GM19438 (cell line): ENCODE results near the gene CCDC142.

ENCODE experiments used
- ATAC-seq: cut with Tn5 transposase; IDR thresholded peaks from one replicate; pipeline ENCODE4 v1.9.1; 2021; ENCODE audit warnings: low read depth; ENCODE audit not compliant: unreplicated experiment

The CCDC142 gene, protein sequence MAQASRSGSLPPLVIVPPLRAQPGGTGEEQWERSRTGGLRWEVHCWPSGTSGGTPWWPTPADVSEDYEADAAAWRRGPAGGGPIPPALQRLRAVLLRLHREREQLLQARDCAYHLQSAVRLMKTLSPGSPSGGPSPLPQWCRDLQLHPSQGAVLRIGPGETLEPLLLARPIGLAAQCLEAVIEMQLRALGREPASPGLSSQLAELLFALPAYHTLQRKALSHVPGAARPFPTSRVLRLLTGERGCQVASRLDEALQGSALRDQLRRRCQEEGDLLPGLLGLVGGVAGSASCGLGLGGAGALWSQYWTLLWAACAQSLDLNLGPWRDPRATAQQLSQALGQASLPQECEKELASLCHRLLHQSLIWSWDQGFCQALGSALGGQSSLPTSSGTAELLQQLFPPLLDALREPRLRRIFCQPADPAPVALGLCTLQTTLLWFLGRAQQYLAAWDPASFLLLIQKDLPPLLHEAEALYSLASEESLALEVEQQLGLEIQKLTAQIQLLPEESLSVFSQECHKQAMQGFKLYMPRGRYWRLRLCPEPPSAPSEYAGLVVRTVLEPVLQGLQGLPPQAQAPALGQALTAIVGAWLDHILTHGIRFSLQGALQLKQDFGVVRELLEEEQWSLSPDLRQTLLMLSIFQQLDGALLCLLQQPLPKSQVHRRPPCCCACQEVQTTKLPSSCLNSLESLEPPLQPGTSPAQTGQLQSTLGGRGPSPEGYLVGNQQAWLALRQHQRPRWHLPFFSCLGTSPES

DNA sequence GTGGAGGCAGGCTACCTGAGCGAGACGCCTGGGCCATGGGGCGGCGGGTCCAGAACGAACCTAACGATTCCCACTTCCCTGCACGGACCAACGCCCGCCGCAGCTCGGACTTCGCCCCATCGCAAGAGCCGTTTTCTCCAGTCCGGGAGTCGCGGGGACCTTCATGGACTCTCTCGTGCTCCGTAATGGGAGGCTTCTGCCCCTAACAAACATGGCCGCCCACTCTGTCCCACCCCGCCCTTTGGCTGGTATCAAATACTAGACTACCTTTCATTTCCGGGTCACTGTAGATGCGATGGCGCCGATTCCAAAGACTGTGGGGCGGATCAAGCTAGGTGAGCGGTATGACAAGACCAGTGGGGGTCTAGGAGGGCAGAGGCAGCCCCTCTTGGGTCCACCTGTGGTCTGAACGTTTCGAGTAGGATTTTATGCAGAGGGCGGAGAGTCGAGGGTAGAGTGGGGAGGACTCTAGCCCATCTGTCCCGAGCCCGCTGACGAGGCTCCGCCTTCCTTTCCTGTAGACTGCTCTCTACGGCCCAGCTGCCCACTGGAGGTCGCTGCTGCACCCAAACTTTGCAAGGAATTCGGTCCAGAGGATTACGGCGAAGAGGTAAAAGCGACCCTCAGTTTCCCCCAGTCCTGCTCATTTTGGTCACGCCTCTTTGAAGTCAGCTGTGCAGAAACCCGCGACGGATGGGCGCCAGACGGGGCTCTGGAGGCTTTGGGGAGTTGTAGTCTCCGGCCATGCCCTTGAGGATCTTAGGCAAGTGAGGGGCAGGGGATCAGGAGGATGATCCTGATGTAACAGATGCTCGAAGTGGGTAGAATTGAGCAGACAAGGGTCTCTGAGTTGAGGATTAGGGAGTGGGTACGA is at the start of gene CCDC142, which contains the start of gene TTC31:
TSS of gene CCDC142 (minus strand) at position 198 of the 874 bp plus-strand sequence. CDS start at position 37, 161 bp downstream.
TSS of gene TTC31 (plus strand) at position 281 of the 874 bp plus-strand sequence. CDS start at position 296, 15 bp downstream.
- peak; percentile 96 for ATAC-seq

GRCh38 chr2:74532222-74532621 is 49.4 kb upstream of the CCDC142 start:
- no peak for ATAC-seq

GRCh38 chr2:74531666-74532065 is 48.9 kb upstream of the CCDC142 start:
- ATAC-seq = no peak

- ATAC-seq = peak; percentile 28
Observed at GRCh38 chr2:74530239-74531187, 47.7 kb upstream of the CCDC142 start.

DNA sequence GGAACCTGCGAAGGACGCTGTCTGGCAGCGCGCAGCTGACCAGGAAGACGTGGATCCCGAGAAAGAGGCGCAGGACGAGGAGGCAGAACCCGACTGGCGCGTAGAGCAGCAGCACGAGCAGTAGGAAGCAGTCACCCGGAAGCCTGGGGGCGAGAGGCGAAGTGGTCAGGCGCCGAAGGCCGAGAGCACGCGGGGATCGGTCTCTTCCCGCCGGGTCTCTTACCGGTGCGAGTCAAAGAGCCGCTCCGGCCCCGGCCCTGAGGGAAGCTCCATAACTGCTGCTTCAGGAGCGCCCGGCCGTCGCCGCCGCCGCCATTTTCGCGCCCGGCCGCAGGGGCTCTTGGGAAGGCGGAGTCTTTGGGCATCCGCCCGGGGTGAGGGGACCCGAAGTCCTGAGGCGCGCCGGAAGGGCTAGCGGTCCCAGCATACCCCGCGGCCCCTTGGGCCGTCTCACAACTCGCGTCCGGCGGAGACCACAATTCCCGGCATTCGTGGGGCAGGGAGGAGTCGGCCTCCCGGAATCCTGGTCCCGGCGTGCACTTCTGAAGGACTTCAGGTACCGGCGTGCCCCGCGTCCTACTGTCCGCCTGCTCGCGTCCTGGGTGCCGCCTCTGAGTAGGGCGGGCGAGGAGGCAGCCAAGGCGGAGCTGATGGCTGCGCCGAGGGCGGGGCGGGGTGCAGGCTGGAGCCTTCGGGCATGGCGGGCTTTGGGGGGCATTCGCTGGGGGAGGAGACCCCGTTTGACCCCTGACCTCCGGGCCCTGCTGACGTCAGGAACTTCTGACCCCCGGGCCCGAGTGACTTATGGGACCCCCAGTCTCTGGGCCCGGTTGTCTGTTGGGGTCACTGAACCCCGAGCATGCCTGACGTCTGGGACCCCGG is 46.8 kb upstream of the CCDC142 start, which contains the start of the genes AUP1 and HTRA2:
TSS of gene AUP1 (minus strand) at position 350 of the 882 bp plus-strand sequence. CDS start at position 273, 77 bp downstream.
TSS of gene HTRA2 (plus strand) at position 577 of the 882 bp plus-strand sequence. CDS start at position 651, 74 bp downstream.
- ATAC-seq = peak; percentile 82

GRCh38 chr2:74528600-74529356 is 46.0 kb upstream of the CCDC142 start:
- peak; percentile 9 for ATAC-seq

DNA sequence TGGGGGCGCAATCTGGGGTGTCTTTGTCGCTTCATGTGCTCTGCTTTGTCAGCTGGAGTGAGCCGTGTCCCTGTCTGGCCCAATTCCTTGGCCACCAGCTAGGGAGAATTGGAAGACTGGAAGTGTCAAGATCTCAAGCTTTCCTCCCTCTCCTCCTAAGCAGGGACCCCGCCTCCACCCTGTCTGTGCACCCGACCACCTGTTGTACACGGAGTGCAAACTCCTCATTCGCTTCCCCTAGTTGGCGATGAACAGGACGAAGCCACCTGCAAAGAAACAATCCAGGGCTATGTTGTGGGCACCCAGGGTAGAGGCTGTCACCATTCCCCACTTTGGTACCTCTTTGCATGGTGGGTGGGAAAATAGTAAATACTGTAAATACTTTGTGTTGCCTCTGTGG is 44.9 kb upstream of the CCDC142 start:
- no peak for ATAC-seq

DNA sequence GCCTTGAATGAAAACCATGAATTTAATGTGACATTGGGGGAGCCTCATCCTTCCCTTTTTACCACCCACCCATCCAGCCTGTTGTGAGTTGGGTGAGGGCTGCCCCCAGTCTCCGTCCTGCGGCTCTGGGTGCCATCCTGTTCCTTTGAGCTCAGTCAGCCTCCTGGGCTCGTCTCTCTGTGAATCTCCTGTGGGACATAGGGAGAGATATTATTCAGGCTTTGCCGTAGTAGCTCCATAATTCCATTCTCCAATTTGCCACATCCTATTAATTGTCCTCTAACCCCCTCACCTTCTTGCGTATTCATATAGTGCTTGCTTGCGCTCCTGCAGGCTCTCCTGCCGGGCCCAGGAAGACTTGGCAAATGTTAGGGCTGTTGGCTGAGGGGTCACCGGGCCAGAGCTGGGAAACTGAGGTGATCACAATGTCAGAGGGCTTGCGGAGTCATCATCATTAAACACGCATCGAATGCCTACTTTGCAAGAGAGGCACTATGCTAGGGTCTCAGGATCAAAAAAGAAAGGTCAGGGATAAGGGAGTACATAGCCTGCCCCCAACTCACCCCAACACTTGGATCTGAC is 43.9 kb upstream of the CCDC142 start:
- ATAC-seq = no peak

GRCh38 chr2:74525717-74526648 is 43.2 kb upstream of the CCDC142 start, which contains the start of gene DQX1:
DQX1 (minus strand) TSS chr2:74526231; CDS start chr2:74525729, 502 bp downstream.
- no peak for ATAC-seq

DNA sequence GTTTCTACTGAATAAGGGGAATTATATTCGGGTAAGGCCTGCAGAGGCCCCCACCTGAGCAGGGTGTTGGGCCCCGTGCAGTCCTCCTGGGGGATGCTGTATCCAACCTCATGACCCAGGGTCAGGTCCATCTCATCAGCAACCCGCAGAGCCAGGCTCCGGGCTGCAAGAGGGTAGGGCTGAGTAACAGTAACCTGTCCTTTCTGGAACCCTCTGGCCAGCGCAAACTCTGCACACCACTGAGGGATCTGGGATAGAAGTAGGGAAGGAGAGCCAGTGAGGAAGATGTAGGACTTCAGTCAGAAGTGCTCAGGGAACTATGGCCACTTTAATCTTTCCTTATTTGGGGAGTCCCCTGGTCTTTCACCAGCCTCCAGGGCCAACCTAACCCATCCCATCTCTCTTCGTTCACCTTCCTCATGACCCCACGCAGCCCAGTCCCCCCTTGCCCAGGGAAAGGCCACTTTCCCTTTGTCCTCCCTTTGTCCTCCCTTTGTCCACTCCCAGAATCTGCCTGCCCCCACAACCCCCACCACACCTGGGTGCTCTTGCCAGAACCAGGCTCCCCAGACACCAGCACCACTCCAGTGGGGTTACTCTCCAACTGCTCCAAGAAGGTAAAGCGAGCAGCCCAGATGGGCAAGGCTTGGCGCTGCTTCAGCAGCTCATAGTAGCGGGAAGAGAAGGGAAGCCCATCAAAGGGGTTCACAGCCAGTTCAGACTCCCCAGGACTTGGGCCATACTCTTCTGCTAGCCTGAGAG is 42.3 kb upstream of the CCDC142 start:
- ATAC-seq = no peak

DNA sequence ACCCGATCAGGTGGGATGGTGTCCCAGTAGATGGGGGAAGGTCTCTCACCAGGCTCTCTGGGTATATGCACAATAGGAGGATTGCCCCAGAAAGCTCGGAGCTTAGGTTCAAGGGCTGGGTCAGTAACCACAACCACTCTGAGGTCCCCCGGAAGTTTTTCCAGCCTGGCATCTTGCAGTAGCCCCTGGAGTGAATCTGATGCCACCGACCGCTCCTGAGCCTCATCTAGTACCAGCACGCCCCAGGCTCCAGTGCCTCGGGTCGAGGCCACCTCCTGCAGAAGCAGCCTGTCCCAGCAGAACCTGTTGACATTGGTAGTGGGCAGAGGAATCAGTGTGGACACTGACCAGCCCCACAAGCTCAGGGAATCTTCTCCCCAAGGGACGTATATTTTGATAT is 41.2 kb upstream of the CCDC142 start:
- no peak for ATAC-seq

DNA sequence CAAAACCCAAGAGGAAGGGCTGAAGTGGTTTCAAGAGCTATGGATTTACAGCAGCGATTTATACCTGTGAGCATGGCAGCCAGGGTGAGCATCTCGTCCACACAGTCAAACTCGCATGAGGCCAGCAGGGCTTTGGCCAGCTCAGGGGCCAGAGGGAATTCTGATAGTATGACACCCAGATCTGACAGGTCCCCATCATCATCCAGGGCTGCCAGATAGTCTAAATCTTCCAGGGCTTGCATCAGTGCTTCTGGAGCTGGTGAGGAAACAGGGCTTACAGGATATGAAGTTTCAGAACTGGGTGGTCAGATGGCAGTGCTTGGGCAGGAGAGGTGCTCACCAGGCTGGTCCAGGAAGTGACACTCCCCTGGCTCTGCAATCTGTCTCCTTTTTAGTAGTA is 39.7 kb upstream of the CCDC142 start:
- ATAC-seq = no peak

DNA sequence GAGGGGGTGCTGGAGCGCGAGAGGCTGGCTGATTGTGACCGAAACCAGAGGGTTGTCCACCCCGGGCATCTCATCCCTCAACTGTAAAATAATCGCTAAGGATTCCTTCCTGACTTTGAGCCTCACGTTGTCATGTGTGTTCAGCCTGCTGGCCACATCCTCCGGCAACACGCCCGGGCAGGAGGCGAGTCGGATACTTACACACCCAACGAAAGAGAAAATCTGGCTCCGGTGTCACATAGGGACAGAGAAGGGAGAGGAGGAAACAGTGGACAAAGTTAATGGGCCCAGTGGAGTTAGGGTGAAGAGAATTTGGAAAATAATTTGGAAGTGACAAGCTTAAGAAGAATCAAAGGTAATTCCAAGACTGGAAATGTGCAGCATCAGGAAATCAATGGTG is 33.9 kb upstream of the CCDC142 start:
- no peak for ATAC-seq

DNA sequence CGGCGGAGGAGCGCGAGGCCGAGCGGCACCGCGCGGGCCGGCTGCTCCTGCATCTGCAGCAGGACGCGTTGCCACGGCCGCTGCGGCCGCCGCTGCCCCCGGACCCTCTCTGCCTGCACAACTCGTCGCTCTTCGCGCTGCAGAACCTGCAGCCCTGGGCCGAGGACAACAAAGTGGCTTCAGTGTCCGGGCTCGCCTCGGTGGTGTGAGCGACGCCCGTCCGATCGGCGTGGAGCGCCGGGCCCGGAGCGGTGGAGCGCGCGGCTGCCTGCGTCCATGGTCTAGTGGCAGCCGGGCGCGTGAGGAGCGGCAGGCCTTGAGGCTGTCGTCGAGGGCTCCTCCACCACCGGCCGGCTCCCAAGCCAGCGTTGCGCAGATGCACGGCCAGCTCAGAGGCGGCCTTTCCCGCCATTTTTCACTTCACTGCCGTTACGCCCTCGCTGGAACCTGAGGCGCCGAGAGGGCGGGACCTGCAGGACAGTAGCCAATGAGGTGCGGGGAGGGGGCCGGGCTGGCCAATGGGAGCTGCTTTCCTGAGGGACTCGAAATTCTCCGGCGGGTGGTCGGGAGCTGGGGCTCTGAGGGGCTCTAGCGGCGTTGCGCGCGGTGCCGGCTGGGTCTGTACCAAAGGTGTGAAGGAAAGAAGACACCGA is 33.3 kb upstream of the CCDC142 start:
- no peak for ATAC-seq
